Aorta (tissue), 5 donors: ENCODE results near the gene CRB1. TPM values are rescaled to one million over a fixed set of nuclear protein-coding genes. Genes with fewer than 3 reads are reported as not detected.

ENCODE experiments used
- ATAC-seq: fragments of 200-7000 bp; cut with Tn5 transposase; one replicate; pipeline ENCODE4 v1.9.1; 2022; ENCODE audit warnings: moderate library complexity; ENCODE audit not compliant: low FRiP score
- DNase-seq, 2 donors: peaks; one replicate each; pipeline ENCODE4 v3.0.0-alpha.2; 2020
- H3K27ac ChIP-seq, 2 donors: one replicate each; pipeline ENCODE4 v1.5.1; 2013; ENCODE audit warnings: low read length in 2 of 2, mild to moderate bottlenecking in 2 of 2, moderate library complexity in 2 of 2, control low read depth in 1 of 2, inconsistent platforms in 1 of 2, low read depth in 1 of 2
- H3K27me3 ChIP-seq, 2 donors: one replicate each; pipeline ENCODE4 v1.6.1; 2013; ENCODE audit warnings: control low read depth in 1 of 2, low read length in 1 of 2, mild to moderate bottlenecking in 1 of 2, moderate library complexity in 1 of 2; ENCODE audit not compliant: insufficient read depth in 2 of 2, control insufficient read depth in 1 of 2
- H3K36me3 ChIP-seq, 2 donors: one replicate each; pipeline ENCODE4 v1.6.1; 2013; ENCODE audit warnings: control low read depth in 1 of 2, low read length in 1 of 2, mild to moderate bottlenecking in 1 of 2; ENCODE audit not compliant: insufficient read depth in 2 of 2, control insufficient read depth in 1 of 2
- H3K4me1 ChIP-seq, 2 donors: one replicate each; pipeline ENCODE4 v1.6.1; 2013; ENCODE audit warnings: low read length in 2 of 2, control low read depth in 1 of 2, mild to moderate bottlenecking in 1 of 2, moderate library complexity in 1 of 2; ENCODE audit not compliant: insufficient read depth in 2 of 2, control insufficient read depth in 1 of 2
- H3K4me3 ChIP-seq, 2 donors: one replicate each; pipeline ENCODE4 v1.5.1; 2013; ENCODE audit warnings: low read length in 2 of 2, control low read depth in 1 of 2, mild to moderate bottlenecking in 1 of 2
- H3K9me3 ChIP-seq: one replicate; pipeline ENCODE4 v1.6.1; 2013; ENCODE audit warnings: mild to moderate bottlenecking, low read length; ENCODE audit not compliant: control insufficient read depth
- WGBS, 2 donors: extraction: QIAGEN DNeasy Blood & Tissue Kit; methylation state at CpG; one replicate each; pipeline ENCODE4 v1.1.7; 2013; 5-methylcytosine and 5-hydroxymethylcytosine counted together
- intact Hi-C, 2 donors: fragments of 100-400 bp; cut with DNase I; formaldehyde crosslinking; loops; one replicate each; pipeline versions ENCODE4 v1.14.2 to v1.15.0; 2022
- polyA plus RNA-seq, 2 donors: library from polyadenylated mRNA; stranded (reverse); fragments of 200-250 nt; gene quantifications; one replicate each; pipeline ENCODE4 v1.2.3, GENCODE V29; 2013
- total RNA-seq, 2 donors: library from RNA; stranded (reverse); fragmentation: NEBNext Ultra II Directional; extraction: Animal tissue kit (Norgen Biotek cat#: 25700); gene quantifications; one replicate each; pipeline ENCODE4 v1.2.1, GENCODE V29; 2021
- donor health status: healthy with polysubstance abuse.
- donor health status: Bipolar disorder and iron deficiency.
- donor health status: DM: no; HTN: no; CAD: no.
- donor health status: DM: no; HTN: no; CAD: no.
- donor health status: DM: yes; HTN: yes; CAD: no.

Gene CRB1
- total and polyA plus RNA-seq, 4 donors, result under 0.01 to 0.16 (median 0.15) TPM; not detected in 1

DNA sequence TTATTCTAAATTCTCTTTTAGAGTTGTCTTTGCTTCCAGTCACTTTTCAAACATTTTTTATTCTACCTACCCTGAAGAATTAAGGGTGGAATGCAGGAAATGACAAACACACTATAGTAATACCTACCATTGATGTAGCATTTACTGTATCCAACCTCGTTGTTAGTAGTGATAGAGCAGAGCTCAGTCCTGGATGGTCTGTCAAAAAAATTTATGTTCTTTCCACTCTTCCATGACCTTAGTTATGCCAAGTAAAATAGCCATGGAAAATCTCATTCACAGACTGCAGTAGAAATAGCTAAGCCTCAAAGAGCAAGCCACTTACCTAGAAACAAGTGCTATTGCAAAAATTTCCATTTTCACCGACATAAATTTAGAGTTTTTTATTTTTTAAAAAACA is 74.6 kb downstream of the CRB1 start:
- Histone ChIP-seq H3K27ac (no peak overlapping the region), H3K9me3 (no peaks in the 10 kb centered on the region), H3K4me3 (no peak overlapping the region), H3K36me3 (no peaks in the 10 kb centered on the region), H3K27me3 (no peaks in the 10 kb centered on the region), H3K4me1 (peaks cover 0 to 2% of the 10 kb centered on the region in 2 donors)
- no peak for DNase-seq
- no peak for ATAC-seq
- 1 to 7% methylated on average over 2 of the region's 2 CpGs for WGBS, 2 donors
- intact Hi-C loops, result no loop called here

DNA sequence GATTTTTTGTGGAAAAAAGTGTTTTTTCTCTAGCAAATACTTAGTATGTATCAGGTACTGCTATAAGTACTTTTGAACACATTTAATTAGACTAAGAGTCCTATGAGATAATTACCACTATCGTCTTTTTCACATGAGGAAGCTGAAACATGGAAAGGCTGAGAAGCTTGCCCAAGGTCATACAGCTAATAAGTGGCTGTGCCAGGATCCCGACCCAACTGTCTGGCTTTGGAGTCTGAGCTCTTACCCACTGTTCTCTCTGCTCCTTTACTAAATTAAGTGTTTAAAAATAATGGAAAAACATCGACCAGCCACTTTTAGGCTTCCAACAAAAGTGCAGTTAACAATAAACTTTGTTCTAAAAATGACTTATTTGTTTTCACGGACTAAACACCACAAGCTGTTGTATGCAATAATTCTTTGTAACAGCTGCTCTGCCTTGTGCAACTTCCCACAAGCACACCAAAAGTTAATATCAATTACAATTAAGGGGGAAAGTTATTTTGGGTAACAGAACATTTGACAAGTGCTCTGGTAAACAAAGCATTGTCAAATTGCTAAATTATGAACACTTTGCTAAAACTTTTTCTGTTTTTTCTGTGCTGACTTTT is 75.7 kb downstream of the CRB1 start:
- H3K9me3 ChIP-seq, result no peaks in the 10 kb centered on the region
- no peak for DNase-seq

DNA sequence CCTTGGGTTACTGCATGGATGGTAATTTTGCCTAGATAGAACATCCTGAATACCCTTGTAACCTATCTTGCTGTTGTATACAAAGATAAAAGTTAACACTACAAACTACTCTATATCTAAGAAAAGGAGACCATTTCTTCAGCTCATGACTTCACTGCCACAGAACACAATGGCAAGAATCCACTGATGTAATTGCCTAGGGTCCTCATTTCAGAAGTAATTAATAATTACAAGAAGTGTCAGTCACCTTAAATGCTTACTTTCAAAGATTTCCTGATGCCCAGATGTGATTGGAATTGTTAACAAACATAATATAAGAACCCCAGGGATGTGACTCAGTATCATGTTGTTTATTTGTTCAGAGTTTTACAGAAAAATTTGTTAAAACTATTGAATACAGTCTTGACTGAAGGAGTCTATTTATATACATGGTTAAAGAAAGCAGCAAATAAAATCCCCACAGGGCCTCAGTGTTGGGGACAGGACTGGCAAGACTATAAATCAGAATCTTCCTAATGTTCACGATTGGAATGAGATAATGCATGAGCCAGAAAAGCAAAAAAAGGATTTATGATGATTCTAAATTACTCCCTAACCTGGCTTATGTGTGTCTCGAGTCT is 83.9 kb downstream of the CRB1 start:
- Histone ChIP-seq H3K4me1 (no peaks in the 10 kb centered on the region), H3K27ac (no peak overlapping the region), H3K4me3 (no peak overlapping the region), H3K27me3 (no peaks in the 10 kb centered on the region), H3K9me3 (no peaks in the 10 kb centered on the region), H3K36me3 (no peaks in the 10 kb centered on the region)
- no peak for DNase-seq
- WGBS, 2 donors, result 52 to 57% methylated on average over 2 of the region's 2 CpGs
- no peak for ATAC-seq
- intact Hi-C loops, result loop anchor here in 1 of 2 donors (10.0 kb wide), 1 partner anchor 167 kb away; no protein-coding TSS in a partner anchor

More for the DNA sequence above, 75.7 kb downstream of the CRB1 start:
- Histone ChIP-seq H3K27me3 (no peaks in the 10 kb centered on the region), H3K27ac (no peak overlapping the region), H3K4me3 (no peak overlapping the region), H3K4me1 (peaks cover 0 to 2% of the 10 kb centered on the region in 2 donors), H3K36me3 (no peaks in the 10 kb centered on the region)
- intact Hi-C loops, result no loop called here
- 36 to 45% methylated on average over 4 of the region's 4 CpGs for WGBS, 2 donors
- ATAC-seq, result no peak

DNA sequence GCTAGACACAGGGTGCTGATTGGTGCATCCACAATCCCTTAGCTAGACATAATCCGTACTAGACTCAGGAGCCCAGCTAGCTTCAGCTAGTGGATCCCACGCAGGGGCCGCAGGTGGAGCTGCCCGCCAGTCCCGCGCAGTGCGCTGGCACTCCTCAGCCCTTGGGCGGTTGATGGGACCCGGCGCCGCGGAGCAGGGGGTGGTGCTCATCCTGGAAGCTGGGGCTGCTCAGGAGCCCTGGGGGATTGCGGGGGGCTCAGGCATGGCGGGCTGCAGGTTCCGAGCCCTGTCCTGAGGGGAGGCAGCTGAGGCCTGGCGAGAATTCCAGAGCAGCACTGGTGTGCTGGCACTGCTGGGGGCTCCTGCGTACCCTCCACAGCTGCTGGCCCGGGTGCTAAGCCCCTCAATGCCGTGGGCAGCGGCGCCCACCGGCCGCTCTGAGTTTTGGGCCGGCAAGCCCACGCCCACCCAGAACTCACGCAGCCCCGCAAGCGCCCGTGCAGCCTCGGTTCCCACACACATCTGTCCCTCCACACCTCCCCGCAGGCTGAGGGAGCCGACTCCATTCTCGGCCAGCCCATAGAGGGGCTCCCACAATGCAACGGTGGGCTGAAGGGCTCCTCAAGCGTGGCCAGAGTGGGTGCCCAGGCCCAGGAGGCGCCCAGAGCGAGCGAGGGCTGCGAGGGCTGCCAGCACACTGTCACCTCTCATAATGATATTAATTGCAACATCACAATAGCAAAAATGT is 87.4 kb downstream of the CRB1 start:
- no peaks in the 10 kb centered on the region for H3K36me3 ChIP-seq
- 93% methylated on average over 34 to 39 of the region's 39 CpGs for WGBS, 2 donors
- no peaks in the 10 kb centered on the region for H3K9me3 ChIP-seq
- H3K27me3 ChIP-seq, result no peaks in the 10 kb centered on the region
- intact Hi-C loops, result loop anchor here in 1 of 2 donors (10.0 kb wide), 1 partner anchor 171 kb away; no protein-coding TSS in a partner anchor
- peak; percentile 36 to 75 for DNase-seq
- no peak overlapping the region for H3K27ac ChIP-seq
- no peaks in the 10 kb centered on the region for H3K4me1 ChIP-seq
- no peak for ATAC-seq
- no peak overlapping the region for H3K4me3 ChIP-seq

DNA sequence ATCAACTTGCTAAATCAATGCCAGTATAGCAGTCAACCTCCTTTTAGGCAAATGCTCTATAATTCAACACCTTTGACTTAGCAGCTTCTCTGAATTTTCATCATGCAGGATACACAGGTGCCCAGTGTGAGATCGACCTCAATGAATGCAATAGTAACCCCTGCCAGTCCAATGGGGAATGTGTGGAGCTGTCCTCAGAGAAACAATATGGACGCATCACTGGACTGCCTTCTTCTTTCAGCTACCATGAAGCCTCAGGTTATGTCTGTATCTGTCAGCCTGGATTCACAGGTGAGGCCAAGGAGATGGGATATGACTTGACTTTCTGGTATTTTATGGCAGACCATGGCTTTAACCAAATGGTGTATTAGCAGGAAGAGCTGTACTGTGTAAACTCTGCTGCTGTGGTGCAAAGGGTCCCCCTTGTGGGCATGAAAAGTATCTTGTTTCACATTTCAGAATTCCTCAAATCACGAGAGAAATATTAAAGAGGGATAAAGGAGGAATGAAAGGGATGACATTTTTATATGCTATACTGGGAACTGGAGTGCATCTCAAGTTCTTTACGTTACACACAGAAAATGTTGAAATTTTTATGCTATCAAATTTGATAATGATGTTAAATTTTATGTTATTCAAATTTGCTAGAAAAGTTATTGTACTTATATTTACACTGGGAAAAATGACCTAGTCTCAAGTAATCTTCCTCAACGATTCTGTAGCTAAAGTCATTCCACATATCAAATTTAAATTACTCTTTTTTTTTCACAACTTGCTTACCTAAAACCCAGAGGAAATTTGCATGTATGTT is 88.9 kb downstream of the CRB1 start:
- DNase-seq (no peak), ATAC-seq (peak; percentile 66)
- WGBS, 2 donors, result 57 to 59% methylated on average over 5 of the region's 5 CpGs
- no peaks in the 10 kb centered on the region for H3K9me3 ChIP-seq
- H3K27me3 ChIP-seq, result no peaks in the 10 kb centered on the region
- intact Hi-C loops, result loop anchor here in 1 of 2 donors (10.0 kb wide), 1 partner anchor 172 kb away; no protein-coding TSS in a partner anchor
- no peaks in the 10 kb centered on the region for H3K4me1 ChIP-seq
- no peaks in the 10 kb centered on the region for H3K36me3 ChIP-seq
- no peak overlapping the region for H3K27ac ChIP-seq
- no peak overlapping the region for H3K4me3 ChIP-seq

DNA sequence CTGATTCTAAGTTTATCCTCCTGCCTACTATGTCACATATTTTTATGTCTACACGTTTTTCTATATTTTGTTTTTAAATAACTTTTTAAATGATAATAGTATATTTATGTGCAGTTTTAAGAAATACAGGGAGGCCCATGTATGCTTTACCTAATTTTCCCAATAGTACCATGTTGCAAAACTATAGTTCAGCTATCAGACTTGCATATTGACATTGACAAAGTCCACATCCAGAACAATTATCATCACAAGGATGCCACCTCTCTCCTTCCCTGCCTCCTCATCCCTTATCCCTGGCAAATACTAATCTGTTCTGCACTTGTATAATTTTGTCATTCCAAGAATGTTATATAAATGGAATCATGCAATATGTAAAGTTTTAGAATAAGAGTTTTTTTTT is 90.9 kb downstream of the CRB1 start:
- intact Hi-C loops, result loop anchor here in 1 of 2 donors (10.0 kb wide), 1 partner anchor 174 kb away; no protein-coding TSS in a partner anchor

DNA sequence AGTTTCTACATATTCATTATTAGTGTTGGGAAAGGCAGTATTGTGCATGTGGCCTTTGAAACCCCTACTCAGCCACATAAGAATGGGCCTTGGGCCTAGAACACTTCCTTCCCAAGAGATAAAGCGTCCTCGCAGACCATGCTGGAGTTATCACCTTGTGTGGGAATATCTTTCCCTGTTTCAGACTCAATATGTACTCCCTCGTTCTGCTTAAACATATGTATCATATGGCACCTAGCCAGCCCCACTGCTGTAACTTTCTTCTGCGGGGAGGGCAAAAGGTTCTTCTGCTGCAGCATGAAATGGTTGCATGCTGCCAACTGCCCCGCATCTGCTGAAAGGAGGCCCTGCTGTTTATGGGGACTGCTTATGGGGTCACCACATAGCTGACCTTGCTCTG is 92.0 kb downstream of the CRB1 start:
- intact Hi-C loops, result no loop called here
- no peak overlapping the region for H3K4me3 ChIP-seq
- peak; percentile 15 for ATAC-seq
- no peak overlapping the region for H3K27ac ChIP-seq
- WGBS, 2 donors, result 55 to 67% methylated on average over 5 of the region's 5 CpGs
- no peaks in the 10 kb centered on the region for H3K4me1 ChIP-seq
- no peaks in the 10 kb centered on the region for H3K27me3 ChIP-seq
- H3K9me3 ChIP-seq, result no peaks in the 10 kb centered on the region
- H3K36me3 ChIP-seq, result no peaks in the 10 kb centered on the region
- no peak for DNase-seq

More for the DNA sequence above, 90.9 kb downstream of the CRB1 start:
- Histone ChIP-seq H3K36me3 (no peaks in the 10 kb centered on the region), H3K9me3 (no peaks in the 10 kb centered on the region), H3K27ac (no peak overlapping the region), H3K27me3 (no peaks in the 10 kb centered on the region), H3K4me1 (no peaks in the 10 kb centered on the region), H3K4me3 (no peak overlapping the region)
- WGBS, 2 donors, result 32 to 45% methylated on average over 1 of the region's 1 CpG
- no peak for ATAC-seq
- no peak for DNase-seq

DNA sequence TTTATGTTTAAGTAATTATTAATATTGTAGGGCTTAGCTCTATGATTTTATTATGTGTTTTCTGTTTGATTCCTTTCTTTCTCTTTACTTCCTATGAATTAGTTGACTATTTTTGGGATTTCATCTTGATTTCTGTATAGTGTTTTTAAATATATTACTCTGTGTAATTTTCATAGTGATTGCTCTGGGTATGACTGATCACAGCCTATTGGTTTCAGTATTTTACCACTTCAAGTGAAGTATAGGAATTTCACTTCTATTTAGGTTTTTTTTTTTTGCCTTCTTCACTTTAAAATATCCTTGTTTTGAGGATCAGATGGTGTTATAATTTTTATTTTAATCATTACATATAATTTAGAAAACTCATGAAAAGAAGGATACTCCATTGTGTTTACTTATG is 94.8 kb downstream of the CRB1 start:
- H3K9me3 ChIP-seq, result no peaks in the 10 kb centered on the region
- DNase-seq, result no peak
- no peaks in the 10 kb centered on the region for H3K27me3 ChIP-seq
- H3K27ac ChIP-seq, result no peak overlapping the region
- H3K36me3 ChIP-seq, result no peaks in the 10 kb centered on the region
- H3K4me1 ChIP-seq, result no peaks in the 10 kb centered on the region
- no peak overlapping the region for H3K4me3 ChIP-seq
- ATAC-seq, result no peak
- intact Hi-C loops, result no loop called here
